GM23338 (cell line): ENCODE data around the gene GTF3C1.

ENCODE experiments used
- CTCF ChIP-seq, 2 experiments: fragments of 200-600 bp in 1 of 2; sonication (generic) in 1 of 2; conservative IDR thresholded peaks; 2 replicates each; pipeline versions ENCODE4 v1.5.1 to v1.6.1; 2016 to 2017; ENCODE audit warnings: antibody characterized with exemption in 2 of 2, low read depth in 2 of 2, mild to moderate bottlenecking in 2 of 2, moderate library complexity in 1 of 2
- EZH2 ChIP-seq: fragments of 200-600 bp; sonication (generic); IDR thresholded peaks from one replicate; pipeline ENCODE4 v1.8.0; 2017; ENCODE audit warnings: antibody characterized with exemption, mild to moderate bottlenecking, low read depth; ENCODE audit not compliant: unreplicated experiment
- JUNB ChIP-seq: IDR thresholded peaks from one replicate; pipeline ENCODE4 v1.6.1; 2016; ENCODE audit warnings: antibody characterized with exemption; ENCODE audit not compliant: unreplicated experiment
- NANOG ChIP-seq: IDR thresholded peaks from 2 replicates; pipeline ENCODE4 v1.6.1; 2016; ENCODE audit warnings: antibody characterized with exemption, borderline replicate concordance
- POLR2AphosphoS5 ChIP-seq: IDR thresholded peaks from 2 replicates; pipeline ENCODE4 v1.6.1; 2016; ENCODE audit warnings: antibody characterized with exemption, low read depth
- STAT1 ChIP-seq: IDR thresholded peaks from one replicate; pipeline ENCODE4 v1.6.1; 2016; ENCODE audit warnings: antibody characterized with exemption; ENCODE audit not compliant: unreplicated experiment
- TF ChIP-seq, protein P1 (sequence below): IDR thresholded peaks from 2 replicates; pipeline ENCODE4 v1.6.1; 2016; ENCODE audit warnings: antibody characterized with exemption
- TF ChIP-seq, protein P2 (sequence below): IDR thresholded peaks from one replicate; pipeline ENCODE4 v1.6.1; 2018; ENCODE audit warnings: antibody characterized with exemption; ENCODE audit not compliant: unreplicated experiment

- TF ChIP-seq CTCF (conservative IDR thresholded peaks at IDR 0.05; ENCODE audit: low read depth in 2 of 2) (no peak), EZH2 (no peak), POLR2AphosphoS5 (no peak), JUNB (no peak), STAT1 (no peak), NANOG (no peak)
- TF ChIP-seq, protein P1, sequence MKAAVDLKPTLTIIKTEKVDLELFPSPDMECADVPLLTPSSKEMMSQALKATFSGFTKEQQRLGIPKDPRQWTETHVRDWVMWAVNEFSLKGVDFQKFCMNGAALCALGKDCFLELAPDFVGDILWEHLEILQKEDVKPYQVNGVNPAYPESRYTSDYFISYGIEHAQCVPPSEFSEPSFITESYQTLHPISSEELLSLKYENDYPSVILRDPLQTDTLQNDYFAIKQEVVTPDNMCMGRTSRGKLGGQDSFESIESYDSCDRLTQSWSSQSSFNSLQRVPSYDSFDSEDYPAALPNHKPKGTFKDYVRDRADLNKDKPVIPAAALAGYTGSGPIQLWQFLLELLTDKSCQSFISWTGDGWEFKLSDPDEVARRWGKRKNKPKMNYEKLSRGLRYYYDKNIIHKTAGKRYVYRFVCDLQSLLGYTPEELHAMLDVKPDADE = no peak
- TF ChIP-seq, protein P2, sequence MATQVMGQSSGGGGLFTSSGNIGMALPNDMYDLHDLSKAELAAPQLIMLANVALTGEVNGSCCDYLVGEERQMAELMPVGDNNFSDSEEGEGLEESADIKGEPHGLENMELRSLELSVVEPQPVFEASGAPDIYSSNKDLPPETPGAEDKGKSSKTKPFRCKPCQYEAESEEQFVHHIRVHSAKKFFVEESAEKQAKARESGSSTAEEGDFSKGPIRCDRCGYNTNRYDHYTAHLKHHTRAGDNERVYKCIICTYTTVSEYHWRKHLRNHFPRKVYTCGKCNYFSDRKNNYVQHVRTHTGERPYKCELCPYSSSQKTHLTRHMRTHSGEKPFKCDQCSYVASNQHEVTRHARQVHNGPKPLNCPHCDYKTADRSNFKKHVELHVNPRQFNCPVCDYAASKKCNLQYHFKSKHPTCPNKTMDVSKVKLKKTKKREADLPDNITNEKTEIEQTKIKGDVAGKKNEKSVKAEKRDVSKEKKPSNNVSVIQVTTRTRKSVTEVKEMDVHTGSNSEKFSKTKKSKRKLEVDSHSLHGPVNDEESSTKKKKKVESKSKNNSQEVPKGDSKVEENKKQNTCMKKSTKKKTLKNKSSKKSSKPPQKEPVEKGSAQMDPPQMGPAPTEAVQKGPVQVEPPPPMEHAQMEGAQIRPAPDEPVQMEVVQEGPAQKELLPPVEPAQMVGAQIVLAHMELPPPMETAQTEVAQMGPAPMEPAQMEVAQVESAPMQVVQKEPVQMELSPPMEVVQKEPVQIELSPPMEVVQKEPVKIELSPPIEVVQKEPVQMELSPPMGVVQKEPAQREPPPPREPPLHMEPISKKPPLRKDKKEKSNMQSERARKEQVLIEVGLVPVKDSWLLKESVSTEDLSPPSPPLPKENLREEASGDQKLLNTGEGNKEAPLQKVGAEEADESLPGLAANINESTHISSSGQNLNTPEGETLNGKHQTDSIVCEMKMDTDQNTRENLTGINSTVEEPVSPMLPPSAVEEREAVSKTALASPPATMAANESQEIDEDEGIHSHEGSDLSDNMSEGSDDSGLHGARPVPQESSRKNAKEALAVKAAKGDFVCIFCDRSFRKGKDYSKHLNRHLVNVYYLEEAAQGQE = no peak
Observed at GRCh38 chr16:27576729-27577128, 27.0 kb upstream of the GTF3C1 start.
